ENCODE measurements around the gene SPDYE1. TPM values are rescaled to one million over a fixed set of nuclear protein-coding genes. Genes with fewer than 3 reads are reported as not detected.
A peak's percentile ranks its signal among the peaks of the same experiment; 100 is the strongest.
"Not testable (repeated sequence)": the region's sequence is repeated elsewhere in the genome, so short reads cannot be mapped to it uniquely, and the experiment has no call there.

SPDYE1 gene
- total and polyA plus RNA-seq, 2 of the 13 experiments (the other 11 are each of a cell fraction or from before 2014, with no cell fraction given): not detected

DNA sequence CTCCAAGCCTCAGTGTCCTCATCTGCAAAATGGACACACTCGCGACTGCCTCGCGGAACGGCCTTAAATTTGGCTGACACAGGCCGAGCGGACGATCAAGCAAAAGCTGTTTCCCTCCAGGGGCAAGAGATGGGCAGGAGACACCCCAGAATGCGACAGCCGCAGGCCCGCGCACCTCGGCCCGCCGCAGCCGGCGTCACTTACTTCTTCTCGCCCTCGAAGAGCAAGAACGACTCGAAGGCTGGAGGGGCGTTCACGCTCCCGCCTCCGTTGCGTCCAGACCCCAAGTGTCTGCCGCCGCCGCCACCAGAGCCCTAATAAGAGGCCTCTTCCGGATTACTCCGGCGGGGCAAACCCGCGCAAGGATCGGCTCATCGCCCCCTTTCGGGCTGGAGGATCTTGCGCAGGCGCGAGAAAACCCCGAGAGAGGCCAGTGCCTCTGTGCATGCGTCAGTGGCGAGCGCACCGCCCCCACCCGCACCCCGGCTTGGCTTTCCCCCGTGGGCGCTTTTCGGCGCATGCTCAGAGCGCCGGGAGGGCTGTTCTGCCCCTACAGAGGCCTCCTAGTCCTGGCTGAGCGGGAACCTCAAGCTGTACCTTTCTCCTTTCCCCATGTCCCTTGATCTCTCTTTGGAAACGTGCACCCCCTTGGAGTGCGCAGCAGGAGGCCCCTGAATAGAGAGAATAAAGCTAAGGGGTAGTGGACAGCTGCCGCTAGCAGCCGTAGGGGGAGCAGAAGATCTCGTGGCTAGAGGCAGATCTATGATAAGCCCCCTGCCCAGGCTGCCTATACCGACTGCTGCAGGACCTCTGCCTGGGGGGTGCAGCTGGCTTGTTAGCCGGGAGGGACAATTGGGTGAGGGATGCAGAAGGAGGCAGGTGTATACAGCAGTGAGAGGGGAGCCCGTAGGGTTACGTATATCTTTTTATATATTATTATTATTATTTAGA, 21.4 kb downstream of the SPDYE1 start (continued):
- TF ChIP-seq, protein P1, sequence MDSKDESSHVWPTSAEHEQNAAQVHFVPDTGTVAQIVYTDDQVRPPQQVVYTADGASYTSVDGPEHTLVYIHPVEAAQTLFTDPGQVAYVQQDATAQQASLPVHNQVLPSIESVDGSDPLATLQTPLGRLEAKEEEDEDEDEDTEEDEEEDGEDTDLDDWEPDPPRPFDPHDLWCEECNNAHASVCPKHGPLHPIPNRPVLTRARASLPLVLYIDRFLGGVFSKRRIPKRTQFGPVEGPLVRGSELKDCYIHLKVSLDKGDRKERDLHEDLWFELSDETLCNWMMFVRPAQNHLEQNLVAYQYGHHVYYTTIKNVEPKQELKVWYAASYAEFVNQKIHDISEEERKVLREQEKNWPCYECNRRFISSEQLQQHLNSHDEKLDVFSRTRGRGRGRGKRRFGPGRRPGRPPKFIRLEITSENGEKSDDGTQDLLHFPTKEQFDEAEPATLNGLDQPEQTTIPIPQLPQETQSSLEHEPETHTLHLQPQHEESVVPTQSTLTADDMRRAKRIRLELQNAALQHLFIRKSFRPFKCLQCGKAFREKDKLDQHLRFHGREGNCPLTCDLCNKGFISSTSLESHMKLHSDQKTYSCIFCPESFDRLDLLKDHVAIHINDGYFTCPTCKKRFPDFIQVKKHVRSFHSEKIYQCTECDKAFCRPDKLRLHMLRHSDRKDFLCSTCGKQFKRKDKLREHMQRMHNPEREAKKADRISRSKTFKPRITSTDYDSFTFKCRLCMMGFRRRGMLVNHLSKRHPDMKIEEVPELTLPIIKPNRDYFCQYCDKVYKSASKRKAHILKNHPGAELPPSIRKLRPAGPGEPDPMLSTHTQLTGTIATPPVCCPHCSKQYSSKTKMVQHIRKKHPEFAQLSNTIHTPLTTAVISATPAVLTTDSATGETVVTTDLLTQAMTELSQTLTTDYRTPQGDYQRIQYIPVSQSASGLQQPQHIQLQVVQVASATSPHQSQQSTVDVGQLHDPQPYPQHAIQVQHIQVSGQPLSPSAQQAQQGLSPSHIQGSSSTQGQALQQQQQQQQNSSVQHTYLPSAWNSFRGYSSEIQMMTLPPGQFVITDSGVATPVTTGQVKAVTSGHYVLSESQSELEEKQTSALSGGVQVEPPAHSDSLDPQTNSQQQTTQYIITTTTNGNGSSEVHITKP (CRISPR knock-in tag; IDR thresholded peaks at IDR 0.05; ENCODE audit: low read depth): peak; percentile 56; the same call in 1 of the 2 replicates
- TF ChIP-seq ZNF501 (CRISPR knock-in tag; IDR thresholded peaks at IDR 0.05): peak; percentile 58; the same call in 1 of the 2 replicates
- TF ChIP-seq ETV5 (CRISPR knock-in tag; IDR thresholded peaks at IDR 0.05; ENCODE audit: borderline replicate concordance): peak; percentile 57
- 0 out of 2 replicates have a peak, but pooled peaks have one; percentile 68 for TF ChIP-seq PPARG (CRISPR knock-in tag; conservative IDR thresholded peaks at IDR 0.05)
- TF ChIP-seq CBX5 (CRISPR knock-in tag; IDR thresholded peaks at IDR 0.05; ENCODE audit: borderline replicate concordance): peak; percentile 91; the same call in 1 of the 2 replicates
- TF ChIP-seq, protein P2, sequence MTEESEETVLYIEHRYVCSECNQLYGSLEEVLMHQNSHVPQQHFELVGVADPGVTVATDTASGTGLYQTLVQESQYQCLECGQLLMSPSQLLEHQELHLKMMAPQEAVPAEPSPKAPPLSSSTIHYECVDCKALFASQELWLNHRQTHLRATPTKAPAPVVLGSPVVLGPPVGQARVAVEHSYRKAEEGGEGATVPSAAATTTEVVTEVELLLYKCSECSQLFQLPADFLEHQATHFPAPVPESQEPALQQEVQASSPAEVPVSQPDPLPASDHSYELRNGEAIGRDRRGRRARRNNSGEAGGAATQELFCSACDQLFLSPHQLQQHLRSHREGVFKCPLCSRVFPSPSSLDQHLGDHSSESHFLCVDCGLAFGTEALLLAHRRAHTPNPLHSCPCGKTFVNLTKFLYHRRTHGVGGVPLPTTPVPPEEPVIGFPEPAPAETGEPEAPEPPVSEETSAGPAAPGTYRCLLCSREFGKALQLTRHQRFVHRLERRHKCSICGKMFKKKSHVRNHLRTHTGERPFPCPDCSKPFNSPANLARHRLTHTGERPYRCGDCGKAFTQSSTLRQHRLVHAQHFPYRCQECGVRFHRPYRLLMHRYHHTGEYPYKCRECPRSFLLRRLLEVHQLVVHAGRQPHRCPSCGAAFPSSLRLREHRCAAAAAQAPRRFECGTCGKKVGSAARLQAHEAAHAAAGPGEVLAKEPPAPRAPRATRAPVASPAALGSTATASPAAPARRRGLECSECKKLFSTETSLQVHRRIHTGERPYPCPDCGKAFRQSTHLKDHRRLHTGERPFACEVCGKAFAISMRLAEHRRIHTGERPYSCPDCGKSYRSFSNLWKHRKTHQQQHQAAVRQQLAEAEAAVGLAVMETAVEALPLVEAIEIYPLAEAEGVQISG (CRISPR knock-in tag; IDR thresholded peaks at IDR 0.05): peak; percentile 99
- 0 out of 2 replicates have a peak, but pooled peaks have one; percentile 49 for TF ChIP-seq NAIF1 (CRISPR knock-in tag; IDR thresholded peaks at IDR 0.05; ENCODE audit: borderline replicate concordance)
- TF ChIP-seq ZNF605 (CRISPR knock-in tag; IDR thresholded peaks at IDR 0.05): peak; percentile 58; the same call in 1 of the 2 replicates
- TF ChIP-seq, protein P3, sequence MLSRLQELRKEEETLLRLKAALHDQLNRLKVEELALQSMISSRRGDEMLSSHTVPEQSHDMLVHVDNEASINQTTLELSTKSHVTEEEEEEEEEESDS (CRISPR knock-in tag; IDR thresholded peaks at IDR 0.05; ENCODE audit: borderline replicate concordance): 0 out of 2 replicates have a peak, but pooled peaks have one; percentile 37
- not testable (repeated sequence) for TF ChIP-seq NR2F6 (IDR thresholded peaks at IDR 0.05)
- peak; percentile 53; the same call in 1 of the 2 replicates for TF ChIP-seq NR2F6 (CRISPR knock-in tag; IDR thresholded peaks at IDR 0.05)
- TF ChIP-seq KLF16 (CRISPR knock-in tag; IDR thresholded peaks at IDR 0.05): peak in 1 of 2 experiments; percentile 96; a peak in 2 of 4 replicates
